ENCODE data around the gene PREB.

The PREB gene

GRCh38 chr2:27082773-27083409 is 51.5 kb downstream of the PREB start:
- DNase-seq (ENCODE audit: low read depth in 2 of 2), result no peak

GRCh38 chr2:27081984-27082772 is 52.3 kb downstream of the PREB start:
- no peak for DNase-seq (ENCODE audit: low read depth in 2 of 2)

Data from stimulated activated CD4-positive, alpha-beta T cell treated with anti-CD3 and anti-CD28 coated beads, Interleukin-1b, Interleukin-23, amount 100 ng/mL, for 1 hour (primary cell).